Right ventricle myocardium superior (tissue), 1 donor: ENCODE results near the gene MRFAP1L1. TPM values are rescaled to one million over a fixed set of nuclear protein-coding genes. Genes with fewer than 3 reads are reported as not detected.
A peak's percentile ranks its signal among the peaks of the same experiment; 100 is the strongest.

Source experiments
- ATAC-seq: fragments of 200-7000 bp; cut with Tn5 transposase; one replicate; pipeline ENCODE4 v1.9.1; 2020; ENCODE audit warnings: mild to moderate bottlenecking; ENCODE audit not compliant: poor library complexity
- DNase-seq: peaks from one replicate; pipeline ENCODE4 v3.0.0-alpha.2; 2020
- intact Hi-C: fragments of 100-400 bp; cut with DNase I; formaldehyde crosslinking; loops from one replicate; pipeline ENCODE4 v1.11.2; 2022
- total RNA-seq: library from RNA; stranded (reverse); fragmentation: NEBNext Ultra II Directional; extraction: Animal tissue kit (Norgen Biotek cat#: 25700); gene quantifications from one replicate; pipeline ENCODE4 v1.2.1, GENCODE V29; 2021
- donor health status: DM: no; HTN: yes; CAD: no; lungs with severe emphysema.

The MRFAP1L1 gene
- total RNA-seq, 1 donor from 2014 or later: 39.7 TPM

DNA sequence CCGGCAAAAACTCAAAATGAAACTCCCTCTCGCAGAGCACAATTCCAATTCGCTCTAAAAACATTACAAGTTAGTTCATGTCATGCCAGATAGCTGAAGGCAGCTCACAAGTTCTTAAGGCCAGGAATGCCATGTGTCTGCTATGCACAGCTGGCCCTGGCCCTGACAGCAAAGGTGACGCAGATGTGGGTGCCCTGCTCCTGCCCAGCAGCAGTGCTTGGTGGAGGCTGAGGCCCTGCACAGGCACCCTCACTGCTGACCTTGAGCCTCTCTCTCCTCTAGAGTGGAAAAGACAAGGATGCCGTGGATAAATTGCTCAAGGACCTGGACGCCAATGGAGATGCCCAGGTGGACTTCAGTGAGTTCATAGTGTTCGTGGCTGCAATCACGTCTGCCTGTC lies 13.1 kb downstream of the MRFAP1L1 start:
- intact Hi-C loops: no loop called here
- no peak for DNase-seq
- ATAC-seq: peak; percentile 84

DNA sequence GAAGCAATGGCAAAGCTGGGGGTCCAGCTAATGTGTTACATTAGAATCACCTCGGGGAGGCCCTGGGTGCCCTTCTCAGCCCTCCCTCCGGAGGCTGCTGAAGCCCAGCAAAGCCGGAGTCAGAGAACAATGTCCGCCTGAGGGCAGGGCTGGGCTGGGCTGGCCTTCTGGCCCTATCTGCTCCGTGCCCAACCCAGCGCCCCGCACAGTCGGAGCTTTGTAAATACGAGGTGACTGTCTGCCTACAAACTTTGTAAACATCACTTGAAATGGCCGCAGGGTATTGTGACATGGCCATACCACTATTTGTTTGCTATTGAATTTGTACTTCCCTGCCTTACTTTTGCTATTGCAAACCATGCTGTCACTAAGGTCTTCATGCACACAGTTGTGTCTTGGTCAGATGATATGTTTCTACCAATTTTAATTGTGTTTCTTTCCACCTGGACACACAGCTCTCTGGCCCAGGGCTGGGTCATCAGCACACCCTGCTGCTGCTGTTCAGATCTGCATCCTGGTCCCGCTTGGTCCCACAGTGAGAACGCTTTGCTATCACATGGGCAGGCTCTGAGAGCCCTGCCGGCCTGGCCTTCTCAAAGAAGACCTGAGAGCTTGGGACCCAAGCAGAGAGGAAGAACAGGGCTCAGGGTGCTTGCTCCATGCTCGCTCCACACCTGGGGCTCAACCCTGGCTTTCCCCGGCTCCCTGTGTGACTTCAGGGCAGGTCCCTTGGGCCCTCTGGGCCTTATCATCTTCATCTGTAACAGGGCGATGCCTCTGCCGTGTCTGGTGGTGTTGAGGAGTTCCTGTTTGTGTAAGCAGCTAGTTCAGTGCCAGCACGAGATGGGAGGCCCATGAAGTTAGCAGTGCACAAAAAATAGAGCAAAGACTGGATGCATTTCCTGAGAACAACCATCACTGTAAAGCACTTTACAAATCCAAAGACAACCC lies 13.7 kb downstream of the MRFAP1L1 start:
- no peak for DNase-seq
- intact Hi-C loops: no loop called here
- ATAC-seq: peak; percentile 9

DNA sequence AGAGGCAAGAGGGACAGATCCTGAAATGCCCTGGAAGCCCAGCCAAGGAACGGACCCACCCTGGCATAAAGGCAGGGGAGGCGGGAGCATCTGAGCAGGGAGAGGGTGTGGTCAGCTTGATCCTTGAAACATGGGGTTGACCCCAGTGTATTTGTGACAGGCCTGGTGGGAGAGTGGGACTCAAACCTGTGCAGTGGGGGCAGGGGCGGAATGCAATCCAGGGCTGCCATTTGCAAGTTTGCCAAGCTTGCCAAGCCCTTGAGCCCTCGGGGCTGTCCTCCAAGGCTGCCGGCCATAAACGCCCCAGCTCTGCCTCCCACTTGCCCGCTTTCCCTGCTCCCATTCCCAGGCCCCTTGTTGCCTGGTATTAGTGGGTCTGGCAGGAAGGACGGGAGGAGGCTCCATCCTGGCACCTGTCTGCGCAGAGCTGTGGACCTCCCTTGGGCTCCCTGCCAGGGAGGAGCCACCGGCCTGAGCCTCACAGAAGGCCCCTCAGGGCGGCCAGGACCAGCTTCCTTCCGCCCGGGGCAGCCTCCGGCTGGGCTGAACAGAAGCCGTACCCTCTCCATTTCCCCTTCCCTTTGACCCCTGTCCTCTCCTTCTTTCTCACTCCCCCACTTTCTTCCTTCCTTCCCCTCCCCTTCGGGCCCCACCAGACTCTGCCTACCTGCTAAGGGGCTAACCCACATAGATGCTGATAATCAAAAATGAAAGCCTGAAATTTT lies 15.3 kb downstream of the MRFAP1L1 start:
- intact Hi-C loops: no loop called here
- no peak for ATAC-seq
- DNase-seq: no peak

DNA sequence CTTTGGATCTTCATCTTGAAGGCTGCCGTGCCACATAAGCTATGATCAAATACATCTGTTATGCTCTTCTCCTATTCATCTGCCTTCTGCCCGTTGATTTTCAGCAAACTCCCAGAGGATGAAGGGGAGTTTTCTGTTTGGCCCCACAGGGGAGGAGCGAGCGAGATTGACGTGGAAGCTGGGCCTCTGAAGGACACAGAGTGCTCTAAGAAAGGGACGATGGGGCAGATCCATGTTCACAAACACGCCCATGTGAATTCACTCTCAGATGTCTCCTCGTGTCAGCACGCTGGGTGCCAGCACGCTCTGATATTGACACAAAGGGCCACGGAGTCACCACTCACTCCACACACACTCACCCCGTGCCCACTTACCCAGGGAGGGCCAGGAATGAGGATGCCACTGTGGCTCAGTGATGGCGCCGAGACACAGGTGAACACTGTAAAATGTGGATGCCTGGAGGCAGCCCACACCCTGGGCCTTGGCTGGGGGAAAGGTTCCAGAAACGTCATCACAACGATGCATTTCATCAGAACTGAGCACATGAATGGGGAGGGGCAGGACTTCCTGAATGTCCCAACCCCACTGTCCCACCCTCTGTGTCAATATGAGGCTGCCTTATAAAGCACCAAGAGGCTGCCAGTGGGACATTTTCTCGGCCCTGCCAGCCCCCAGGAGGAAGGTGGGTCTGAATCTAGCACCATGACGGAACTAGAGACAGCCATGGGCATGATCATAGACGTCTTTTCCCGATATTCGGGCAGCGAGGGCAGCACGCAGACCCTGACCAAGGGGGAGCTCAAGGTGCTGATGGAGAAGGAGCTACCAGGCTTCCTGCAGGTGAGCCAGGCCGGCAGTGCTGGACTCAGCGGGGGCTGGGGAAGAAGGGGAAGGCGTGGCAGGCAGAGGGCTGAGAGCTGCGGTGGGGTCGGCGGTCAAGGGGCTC lies 16.2 kb downstream of the MRFAP1L1 start, which contains the start of gene S100P:
Gene S100P (plus strand): TSS at position 648 of the 946 bp plus-strand sequence. CDS start 55 bp downstream, at position 703.
- intact Hi-C loops: no loop called here
- ATAC-seq (no peak), DNase-seq (no peak)

DNA sequence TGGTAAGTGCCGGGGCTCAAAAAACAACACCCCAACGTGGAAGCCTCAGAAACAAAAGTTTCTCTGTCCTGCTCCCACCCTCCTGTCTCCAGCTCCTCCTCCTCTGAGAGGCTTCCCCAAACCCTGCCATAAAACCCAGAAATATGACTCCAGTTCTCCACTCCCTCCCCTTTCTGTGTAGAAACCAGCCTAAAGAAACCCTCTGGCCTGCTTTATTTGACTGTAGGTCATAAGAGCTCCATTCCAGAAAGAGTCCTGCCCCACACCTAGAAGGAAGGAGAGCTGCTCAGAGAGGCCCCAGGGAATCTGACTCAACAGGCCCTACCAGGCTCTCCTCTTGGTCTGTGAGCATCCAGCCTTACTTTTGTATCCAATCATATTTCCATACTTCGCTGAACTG lies 16.9 kb downstream of the MRFAP1L1 start:
- ATAC-seq (no peak), DNase-seq (no peak)
- intact Hi-C loops: no loop called here

DNA sequence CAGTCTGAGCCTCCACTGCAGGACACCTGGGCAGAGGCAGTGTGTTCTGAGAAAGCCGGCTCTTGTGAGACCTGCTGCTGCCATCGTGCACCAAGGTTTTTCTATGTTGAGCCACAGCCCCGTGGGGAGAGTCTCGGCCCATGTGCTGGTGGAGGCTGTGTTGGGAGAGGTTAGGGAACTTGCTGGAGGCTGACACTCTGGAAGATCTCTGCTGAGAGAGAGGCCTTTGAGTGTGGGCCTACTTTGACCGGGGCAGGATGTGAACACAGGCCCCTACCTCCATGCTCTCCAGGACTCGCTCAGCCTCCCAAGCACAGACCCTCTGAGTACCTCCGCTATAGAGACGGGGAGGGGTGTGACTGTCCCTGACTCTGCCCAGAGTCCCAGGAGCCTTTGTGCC lies 17.3 kb downstream of the MRFAP1L1 start:
- no peak for DNase-seq
- ATAC-seq: no peak
- intact Hi-C loops: no loop called here

DNA sequence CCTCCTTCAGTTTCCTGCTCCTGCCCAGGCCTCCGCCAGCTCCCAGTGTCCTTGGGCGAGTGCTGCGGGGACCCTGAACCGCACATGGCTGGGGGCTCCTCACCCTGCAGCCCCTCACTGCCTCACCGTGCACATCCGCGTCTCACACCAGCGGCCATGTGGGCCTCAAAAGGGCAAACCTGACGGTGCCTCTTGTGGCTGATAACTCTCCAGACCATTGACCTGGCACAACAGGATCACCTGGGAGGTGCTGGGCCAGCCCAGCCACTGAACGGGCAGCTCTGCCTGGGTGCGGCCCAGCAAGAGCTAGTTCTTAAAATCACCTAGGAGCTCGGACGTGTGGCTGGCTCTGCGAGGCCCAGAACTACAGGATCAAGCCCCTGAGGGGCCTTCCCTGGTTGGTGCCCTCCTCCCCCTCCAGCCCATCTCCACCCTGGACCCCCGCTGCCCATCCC lies 20.1 kb downstream of the MRFAP1L1 start:
- intact Hi-C loops: no loop called here
- ATAC-seq (no peak), DNase-seq (no peak)

DNA sequence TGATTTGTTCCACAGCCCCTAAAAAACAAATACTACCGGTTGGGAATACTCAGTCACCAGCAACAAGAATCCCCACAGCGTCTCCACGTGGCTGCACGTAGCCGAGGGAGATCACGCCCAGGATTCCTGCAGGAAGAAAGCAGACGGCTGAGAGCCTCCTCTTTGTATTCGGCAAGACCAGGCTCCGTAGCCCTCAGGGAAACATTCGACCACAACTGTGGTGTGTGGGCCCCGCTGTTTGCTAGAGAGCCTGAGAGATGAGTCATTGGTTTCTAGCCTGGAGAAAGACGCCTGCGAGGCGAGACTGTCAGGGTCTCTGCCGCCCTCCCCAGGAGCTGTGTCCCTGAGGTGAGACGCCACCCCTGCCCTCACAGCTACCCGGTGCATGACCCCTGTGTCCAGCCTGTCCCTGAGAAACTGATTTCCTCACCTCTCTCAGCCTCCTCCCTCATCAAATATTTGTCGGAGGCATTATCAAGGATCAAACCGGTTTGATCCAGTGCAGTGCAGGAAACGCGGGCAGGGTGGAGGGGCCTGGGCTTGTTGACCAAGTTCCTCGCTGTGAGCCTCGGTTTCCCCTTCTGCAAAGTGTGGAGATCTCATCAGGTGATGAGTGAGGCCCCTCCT lies 20.7 kb downstream of the MRFAP1L1 start:
- intact Hi-C loops: no loop called here
- no peak for DNase-seq
- ATAC-seq: peak; percentile 10

DNA sequence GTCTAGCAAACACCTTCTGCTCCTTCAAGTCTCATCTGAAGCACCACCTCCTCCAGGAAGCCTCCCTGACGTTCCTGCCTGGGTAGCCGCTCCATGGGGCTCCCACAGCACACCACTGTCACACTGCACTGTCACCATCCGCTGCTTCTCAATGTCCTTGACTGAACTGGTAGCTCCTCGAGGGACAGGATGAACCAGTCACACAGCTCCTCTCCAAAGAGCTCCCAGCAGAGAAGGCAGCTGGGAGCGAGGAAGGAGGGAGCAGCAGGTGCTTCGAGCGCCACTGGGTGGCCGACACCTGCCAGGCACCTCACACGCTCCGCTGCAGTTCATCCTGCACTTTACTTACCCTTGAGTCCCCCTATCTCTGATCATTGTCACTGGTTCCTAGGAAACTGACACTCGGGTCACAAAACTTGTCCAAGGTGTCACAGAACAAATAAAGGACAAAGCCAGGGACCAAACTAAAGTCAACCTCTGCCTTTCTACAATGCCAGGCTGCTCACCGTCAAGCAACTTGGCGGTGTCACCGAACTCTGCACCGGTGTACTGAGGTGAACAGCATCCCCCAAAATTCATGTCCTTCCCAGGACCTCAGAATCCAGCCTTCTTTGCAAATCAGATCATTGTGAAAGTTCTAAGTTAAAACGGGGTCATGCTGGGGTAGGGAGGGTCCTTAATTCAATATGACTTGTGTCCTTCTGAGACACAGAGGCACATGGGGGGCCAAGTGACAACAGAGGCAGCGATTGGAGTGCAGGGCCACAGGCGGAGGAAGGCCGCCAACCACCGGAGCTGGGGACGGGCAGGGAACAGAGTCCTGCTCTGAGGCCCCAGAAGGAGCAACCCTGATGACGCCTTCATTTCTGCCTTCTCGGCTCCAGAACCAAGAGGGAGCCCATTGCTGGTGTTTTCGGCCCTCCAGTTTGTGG lies 21.5 kb downstream of the MRFAP1L1 start:
- DNase-seq: no peak
- intact Hi-C loops: no loop called here
- no peak for ATAC-seq

DNA sequence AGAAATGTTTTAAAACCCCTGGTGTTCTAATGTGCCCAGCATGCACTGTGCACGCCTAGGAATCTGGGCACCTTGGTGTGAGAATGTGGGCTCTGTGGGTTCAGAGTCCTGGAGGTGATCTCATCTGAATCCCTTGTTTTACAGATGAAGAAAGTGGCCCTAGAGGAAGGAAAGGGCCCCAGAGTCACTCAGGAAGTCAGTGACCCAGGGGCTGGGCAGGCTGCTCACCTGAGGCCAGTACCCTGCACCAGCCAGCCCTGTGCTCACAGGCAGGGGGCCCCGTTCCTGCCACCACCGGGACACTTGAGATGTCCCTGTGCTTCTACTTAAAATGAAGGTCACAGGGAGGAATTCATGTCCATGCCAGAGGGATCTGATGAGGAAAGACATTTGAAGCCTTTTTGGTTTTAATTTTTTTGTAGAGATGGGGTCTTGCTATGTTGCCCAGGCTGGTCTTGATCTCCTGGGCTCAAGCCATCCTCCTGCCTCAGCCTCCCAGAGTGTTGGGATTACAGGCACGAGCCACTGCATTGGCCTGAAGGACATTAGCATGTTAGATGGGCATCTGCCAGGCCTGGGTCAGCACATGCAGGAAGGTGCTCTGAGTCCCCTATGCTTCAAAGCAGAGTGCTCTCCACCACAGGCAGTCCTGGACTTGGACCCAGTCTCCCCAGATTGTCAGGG lies 23.4 kb downstream of the MRFAP1L1 start:
- ATAC-seq (no peak), DNase-seq (no peak)
- intact Hi-C loops: no loop called here

DNA sequence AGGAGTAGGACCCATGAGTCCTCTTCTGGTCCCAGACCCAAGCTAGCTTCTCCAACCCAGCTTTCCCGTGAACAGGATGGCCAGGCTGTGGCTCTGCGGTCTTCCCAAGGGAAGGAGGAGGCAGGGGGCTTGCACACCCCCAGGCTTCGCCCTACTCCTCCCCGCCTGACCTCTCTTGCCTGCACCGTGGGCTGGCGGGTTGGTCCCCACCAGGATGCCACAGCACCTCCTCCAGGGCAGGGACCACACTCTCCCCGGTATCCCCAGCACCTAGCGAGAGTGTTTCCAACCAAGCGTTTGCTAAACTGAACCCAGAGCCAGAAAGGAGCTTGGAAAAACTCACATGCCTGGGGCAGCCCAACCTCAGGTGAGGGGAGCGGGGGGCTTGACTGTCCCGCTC lies 25.0 kb downstream of the MRFAP1L1 start:
- intact Hi-C loops: no loop called here
- no peak for DNase-seq
- no peak for ATAC-seq

DNA sequence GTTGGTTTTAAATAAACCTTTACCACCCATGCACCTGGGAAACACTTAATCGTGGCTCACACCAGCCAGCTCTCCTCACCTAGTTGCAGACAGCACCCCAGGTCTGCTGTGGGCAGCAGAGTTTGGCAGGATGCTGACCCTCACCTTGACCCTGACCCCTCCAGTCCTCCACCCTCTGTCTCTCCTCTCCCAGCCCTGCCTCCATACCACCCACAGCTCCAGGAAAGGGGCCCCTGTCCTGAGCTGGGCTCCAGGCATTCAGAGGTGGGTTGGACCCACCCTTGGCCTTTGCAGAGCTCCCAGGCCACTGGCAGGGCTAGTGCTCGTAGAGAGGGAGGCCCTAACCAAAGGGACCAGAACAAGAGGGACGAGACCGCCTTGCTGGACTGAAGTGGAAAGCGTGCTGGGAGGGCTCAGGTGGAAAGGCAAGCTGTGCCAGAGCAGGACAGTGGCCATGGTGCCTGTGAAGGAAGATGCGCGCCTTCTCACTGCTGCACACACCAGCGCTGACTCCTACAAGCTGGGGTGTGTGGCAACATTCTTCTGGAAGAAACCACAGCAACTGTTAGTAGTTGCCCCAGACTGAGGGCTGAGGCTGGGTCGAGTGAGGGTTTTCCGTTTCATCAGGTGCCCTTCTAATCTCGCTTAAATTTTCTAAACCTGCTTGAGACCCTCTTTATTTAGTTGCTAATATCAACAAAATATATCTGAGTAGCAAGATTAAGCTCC lies 26.6 kb downstream of the MRFAP1L1 start:
- DNase-seq: no peak
- intact Hi-C loops: no loop called here
- ATAC-seq: no peak

DNA sequence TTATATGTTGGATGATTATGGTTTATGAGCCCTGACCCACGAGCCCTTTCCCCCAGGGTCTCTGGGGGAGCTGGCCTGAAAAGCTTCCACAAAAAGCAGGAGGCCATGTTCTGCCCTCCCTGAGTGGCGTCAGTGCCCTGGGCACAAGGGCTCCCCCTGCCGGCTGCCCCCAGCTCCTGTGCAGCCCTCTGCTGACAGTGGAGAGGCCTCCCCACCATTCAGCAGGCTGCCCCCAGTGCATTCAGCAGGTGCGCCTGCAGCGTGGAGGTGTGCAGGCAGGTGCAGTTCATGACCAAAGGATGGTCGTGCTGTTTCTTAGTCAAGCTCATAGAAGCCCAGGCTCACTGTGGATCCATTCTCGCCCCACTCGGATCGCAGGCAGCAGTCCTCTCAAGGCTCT lies 28.5 kb downstream of the MRFAP1L1 start:
- DNase-seq (no peak), ATAC-seq (no peak)
- intact Hi-C loops: no loop called here

DNA sequence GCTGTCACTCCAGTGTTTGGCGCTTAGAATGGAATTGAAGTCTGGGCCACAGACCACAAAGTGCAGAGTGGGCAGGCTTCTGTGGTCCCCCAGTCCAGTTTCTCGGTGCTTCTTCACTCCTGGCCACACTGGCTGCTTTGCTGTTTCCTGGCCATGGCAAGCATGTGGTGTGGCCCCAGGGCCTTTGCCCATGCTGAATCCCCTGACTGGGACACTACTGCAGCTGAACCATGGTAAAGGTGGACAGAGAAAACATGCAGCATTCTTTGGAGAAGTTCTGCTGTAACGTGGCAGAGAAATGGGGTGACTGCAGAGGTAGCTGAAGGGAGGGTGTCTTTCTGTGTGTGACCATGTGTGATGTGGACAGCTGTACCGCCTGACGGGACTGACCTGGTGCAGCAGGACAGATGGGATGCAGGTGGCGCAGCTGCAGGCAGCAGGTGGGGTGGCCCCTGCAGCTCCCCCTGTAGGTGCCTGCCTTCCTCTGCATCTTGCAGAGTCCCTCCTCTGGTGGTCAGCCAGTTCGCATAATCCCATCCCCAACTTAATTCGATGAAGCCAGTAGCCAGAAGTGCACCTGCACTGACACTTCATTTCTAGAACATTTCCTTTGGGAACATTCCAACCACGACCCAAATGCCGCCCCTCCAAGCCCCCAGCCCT lies 29.2 kb downstream of the MRFAP1L1 start:
- intact Hi-C loops: no loop called here
- ATAC-seq (no peak), DNase-seq (no peak)

DNA sequence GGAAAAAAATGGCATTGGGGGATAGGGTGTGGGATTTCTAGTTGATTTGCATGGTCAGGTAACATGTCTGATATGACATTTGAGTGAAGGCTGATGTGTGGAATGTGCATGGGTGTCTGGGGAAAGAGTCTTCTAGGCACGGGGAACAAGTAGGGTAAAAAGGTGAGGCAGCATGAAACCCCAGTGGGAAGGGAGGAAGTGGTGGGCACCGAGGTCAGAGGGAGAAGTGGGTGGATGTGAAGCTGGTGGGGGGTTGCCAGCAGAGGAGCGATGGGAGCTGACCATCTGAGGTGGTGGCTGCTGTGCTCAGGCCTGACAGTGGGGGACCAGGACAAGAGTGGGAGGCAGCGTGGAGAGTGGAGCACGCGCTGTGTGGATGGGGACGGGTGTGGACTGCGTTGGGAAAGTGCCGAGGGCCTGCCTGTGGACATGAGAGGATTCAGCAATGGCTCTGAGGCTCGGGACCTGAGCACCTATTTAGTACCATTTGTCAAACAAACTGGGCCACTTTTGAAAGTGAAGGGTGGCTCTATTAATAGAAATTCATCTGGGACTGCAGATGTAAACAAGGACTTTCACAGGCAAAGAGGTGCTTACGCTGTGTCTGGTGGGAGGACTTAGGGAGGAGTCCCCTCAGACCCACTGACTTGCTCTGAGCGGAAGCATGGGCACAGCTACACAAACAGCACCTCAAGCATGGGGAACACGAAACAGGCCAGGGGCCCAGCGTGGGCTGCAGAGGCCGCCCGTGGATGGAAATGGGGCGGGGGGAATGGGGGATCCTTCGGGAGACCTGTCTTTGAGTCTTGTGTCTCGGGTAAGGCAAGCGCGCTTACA lies 32.7 kb downstream of the MRFAP1L1 start:
- ATAC-seq (no peak), DNase-seq (no peak)
- intact Hi-C loops: no loop called here
